ENCODE results near the gene GAS2L2.
"Not testable (repeated sequence)": the region's sequence is repeated elsewhere in the genome, so short reads cannot be mapped to it uniquely, and the experiment has no call there.

The GAS2L2 gene

GRCh38 chr17:35760587-35760986, 7.5 kb upstream of the GAS2L2 start, which contains the start of gene C17orf50:
Gene C17orf50 (plus strand): TSS chr17:35760887. CDS start chr17:35760942, 55 bp downstream.
- Histone ChIP-seq H3K27ac (ENCODE audit: low read depth, low read length, severe bottlenecking) (no peak within 1 kb of the TSS), H3K36me3 (ENCODE audit: control insufficient read depth, insufficient read depth, low read length) (no peaks in the 10 kb centered on the region), H3K4me1 (ENCODE audit: control insufficient read depth, insufficient read depth, low read length, poor library complexity, severe bottlenecking) (peaks cover 8% of the 10 kb centered on the region), H3K4me3 (ENCODE audit: extremely low read depth, insufficient read depth, low read length, poor library complexity, severe bottlenecking) (no peak within 1 kb of the TSS), H3K9me3 (ENCODE audit: control insufficient read depth, low read length) (no peaks in the 10 kb centered on the region)
- no CpG with 5 or more reads among the region's 1 CpG for WGBS, 2 experiments (ENCODE audit: insufficient coverage in 2 of 2)

GRCh38 chr17:35757243-35757642, 4.2 kb upstream of the GAS2L2 start:
- peaks cover 5% of the 10 kb centered on the region for H3K4me1 ChIP-seq (ENCODE audit: control insufficient read depth, insufficient read depth, low read length, poor library complexity, severe bottlenecking)
- no peaks in the 10 kb centered on the region for H3K9me3 ChIP-seq (ENCODE audit: control insufficient read depth, low read length)
- H3K4me3 ChIP-seq (ENCODE audit: extremely low read depth, insufficient read depth, low read length, poor library complexity, severe bottlenecking): no peak overlapping the region
- H3K36me3 ChIP-seq (ENCODE audit: control insufficient read depth, insufficient read depth, low read length): no peaks in the 10 kb centered on the region
- H3K27ac ChIP-seq (ENCODE audit: low read depth, low read length, severe bottlenecking): no peak overlapping the region

GRCh38 chr17:35752471-35752870, 568 bp downstream of the GAS2L2 start:
- Histone ChIP-seq H3K4me3 (ENCODE audit: extremely low read depth, insufficient read depth, low read length, poor library complexity, severe bottlenecking) (no peak overlapping the region), H3K27ac (ENCODE audit: low read depth, low read length, severe bottlenecking) (no peak overlapping the region), H3K4me1 (ENCODE audit: control insufficient read depth, insufficient read depth, low read length, poor library complexity, severe bottlenecking) (peaks cover 8% of the 10 kb centered on the region), H3K9me3 (ENCODE audit: control insufficient read depth, low read length) (no peaks in the 10 kb centered on the region), H3K36me3 (ENCODE audit: control insufficient read depth, insufficient read depth, low read length) (no peaks in the 10 kb centered on the region)
- WGBS, 2 experiments (ENCODE audit: insufficient coverage in 2 of 2): 91 to 93% methylated on average over 16 of the region's 16 CpGs

GRCh38 chr17:35751541-35751940, 1.5 kb downstream of the GAS2L2 start:
- 81 to 84% methylated on average over 3 of the region's 4 CpGs for WGBS, 2 experiments (ENCODE audit: insufficient coverage in 2 of 2)
- not testable (repeated sequence) for H3K4me1 ChIP-seq (ENCODE audit: control insufficient read depth, insufficient read depth, low read length, poor library complexity, severe bottlenecking); H3K4me3 ChIP-seq (ENCODE audit: extremely low read depth, insufficient read depth, low read length, poor library complexity, severe bottlenecking); H3K36me3 ChIP-seq (ENCODE audit: control insufficient read depth, insufficient read depth, low read length); H3K9me3 ChIP-seq (ENCODE audit: control insufficient read depth, low read length); H3K27ac ChIP-seq (ENCODE audit: low read depth, low read length, severe bottlenecking)

GRCh38 chr17:35750526-35751395, 2.3 kb downstream of the GAS2L2 start:
- 92 to 97% methylated on average over 5 to 6 of the region's 10 CpGs for WGBS, 2 experiments (ENCODE audit: insufficient coverage in 2 of 2)
- H3K27ac ChIP-seq (ENCODE audit: low read depth, low read length, severe bottlenecking): no peak overlapping the region
- no peaks in the 10 kb centered on the region for H3K36me3 ChIP-seq (ENCODE audit: control insufficient read depth, insufficient read depth, low read length)
- no peak overlapping the region for H3K4me3 ChIP-seq (ENCODE audit: extremely low read depth, insufficient read depth, low read length, poor library complexity, severe bottlenecking)
- H3K4me1 ChIP-seq (ENCODE audit: control insufficient read depth, insufficient read depth, low read length, poor library complexity, severe bottlenecking): peaks cover 8% of the 10 kb centered on the region
- no peaks in the 10 kb centered on the region for H3K9me3 ChIP-seq (ENCODE audit: control insufficient read depth, low read length)

- Histone ChIP-seq H3K27ac (ENCODE audit: low read depth, low read length, severe bottlenecking) (no peak overlapping the region), H3K9me3 (ENCODE audit: control insufficient read depth, low read length) (no peaks in the 10 kb centered on the region), H3K36me3 (ENCODE audit: control insufficient read depth, insufficient read depth, low read length) (no peaks in the 10 kb centered on the region), H3K4me3 (ENCODE audit: extremely low read depth, insufficient read depth, low read length, poor library complexity, severe bottlenecking) (no peak overlapping the region), H3K4me1 (ENCODE audit: control insufficient read depth, insufficient read depth, low read length, poor library complexity, severe bottlenecking) (peaks cover 8% of the 10 kb centered on the region)
- WGBS, 2 experiments (ENCODE audit: insufficient coverage in 2 of 2): 40 to 42% methylated on average over 17 to 26 of the region's 35 CpGs
Observed at GRCh38 chr17:35749560-35750412, 3.3 kb downstream of the GAS2L2 start.

- no peaks in the 10 kb centered on the region for H3K36me3 ChIP-seq (ENCODE audit: control insufficient read depth, insufficient read depth, low read length)
- no peak overlapping the region for H3K27ac ChIP-seq (ENCODE audit: low read depth, low read length, severe bottlenecking)
- no peaks in the 10 kb centered on the region for H3K9me3 ChIP-seq (ENCODE audit: control insufficient read depth, low read length)
- peaks cover 8% of the 10 kb centered on the region for H3K4me1 ChIP-seq (ENCODE audit: control insufficient read depth, insufficient read depth, low read length, poor library complexity, severe bottlenecking)
- no peak overlapping the region for H3K4me3 ChIP-seq (ENCODE audit: extremely low read depth, insufficient read depth, low read length, poor library complexity, severe bottlenecking)
- 100% methylated on average over 3 to 6 of the region's 6 CpGs for WGBS, 2 experiments (ENCODE audit: insufficient coverage in 2 of 2)
Observed at GRCh38 chr17:35748979-35749378, 4.1 kb downstream of the GAS2L2 start.

GRCh38 chr17:35748341-35748841, 4.6 kb downstream of the GAS2L2 start:
- 80 to 90% methylated on average over 2 to 3 of the region's 4 CpGs for WGBS, 2 experiments (ENCODE audit: insufficient coverage in 2 of 2)
- Histone ChIP-seq H3K4me3 (ENCODE audit: extremely low read depth, insufficient read depth, low read length, poor library complexity, severe bottlenecking) (no peak overlapping the region), H3K9me3 (ENCODE audit: control insufficient read depth, low read length) (no peaks in the 10 kb centered on the region), H3K36me3 (ENCODE audit: control insufficient read depth, insufficient read depth, low read length) (no peaks in the 10 kb centered on the region), H3K27ac (ENCODE audit: low read depth, low read length, severe bottlenecking) (no peak overlapping the region), H3K4me1 (ENCODE audit: control insufficient read depth, insufficient read depth, low read length, poor library complexity, severe bottlenecking) (peaks cover 8% of the 10 kb centered on the region)

- no peaks in the 10 kb centered on the region for H3K36me3 ChIP-seq (ENCODE audit: control insufficient read depth, insufficient read depth, low read length)
- H3K9me3 ChIP-seq (ENCODE audit: control insufficient read depth, low read length): no peaks in the 10 kb centered on the region
- WGBS, 2 experiments (ENCODE audit: insufficient coverage in 2 of 2): 40 to 63% methylated on average over 9 of the region's 12 CpGs
- H3K4me3 ChIP-seq (ENCODE audit: extremely low read depth, insufficient read depth, low read length, poor library complexity, severe bottlenecking): no peak overlapping the region
- H3K27ac ChIP-seq (ENCODE audit: low read depth, low read length, severe bottlenecking): no peak overlapping the region
- H3K4me1 ChIP-seq (ENCODE audit: control insufficient read depth, insufficient read depth, low read length, poor library complexity, severe bottlenecking): peaks cover 3% of the 10 kb centered on the region
Observed at GRCh38 chr17:35747540-35748017, 5.5 kb downstream of the GAS2L2 start.

- Histone ChIP-seq H3K27ac (ENCODE audit: low read depth, low read length, severe bottlenecking) (no peak overlapping the region), H3K9me3 (ENCODE audit: control insufficient read depth, low read length) (no peaks in the 10 kb centered on the region), H3K4me1 (ENCODE audit: control insufficient read depth, insufficient read depth, low read length, poor library complexity, severe bottlenecking) (peaks cover 6% of the 10 kb centered on the region), H3K36me3 (ENCODE audit: control insufficient read depth, insufficient read depth, low read length) (no peaks in the 10 kb centered on the region), H3K4me3 (ENCODE audit: extremely low read depth, insufficient read depth, low read length, poor library complexity, severe bottlenecking) (no peak overlapping the region)
- 88 to 95% methylated on average over 8 to 10 of the region's 15 CpGs for WGBS, 2 experiments (ENCODE audit: insufficient coverage in 2 of 2)
Observed at GRCh38 chr17:35745749-35746320, 7.2 kb downstream of the GAS2L2 start.
